GM19438 (cell line): ENCODE measurements around the gene DUSP10.
A peak's percentile ranks its signal among the peaks of the same experiment; 100 is the strongest.

Experiments used
- ATAC-seq: cut with Tn5 transposase; IDR thresholded peaks from one replicate; pipeline ENCODE4 v1.9.1; 2021; ENCODE audit warnings: low read depth; ENCODE audit not compliant: unreplicated experiment

Gene DUSP10

GRCh38 chr1:221735999-221736398 is 5.9 kb downstream of the DUSP10 start:
- no peak for ATAC-seq

GRCh38 chr1:221734187-221734586 is 7.7 kb downstream of the DUSP10 start:
- ATAC-seq, result no peak

GRCh38 chr1:221732052-221732451 is 9.8 kb downstream of the DUSP10 start:
- no peak for ATAC-seq

- ATAC-seq, result no peak
Measured at GRCh38 chr1:221729771-221730330, 12.0 kb downstream of the DUSP10 start.

- no peak for ATAC-seq
Measured at GRCh38 chr1:221728037-221728505, 13.8 kb downstream of the DUSP10 start.

GRCh38 chr1:221727146-221728036 is 14.5 kb downstream of the DUSP10 start:
- ATAC-seq, result no peak

- peak; percentile 48 for ATAC-seq
Measured at GRCh38 chr1:221725735-221726672, 15.9 kb downstream of the DUSP10 start.

GRCh38 chr1:221724931-221725605 is 16.8 kb downstream of the DUSP10 start:
- ATAC-seq, result no peak

GRCh38 chr1:221723848-221724236 is 18.0 kb downstream of the DUSP10 start:
- ATAC-seq, result no peak

- peak; percentile 30 for ATAC-seq
Measured at GRCh38 chr1:221723018-221723847, 18.7 kb downstream of the DUSP10 start.

GRCh38 chr1:221722254-221723017 is 19.5 kb downstream of the DUSP10 start:
- ATAC-seq, result no peak

GRCh38 chr1:221720545-221720944 is 21.3 kb downstream of the DUSP10 start:
- ATAC-seq, result no peak

- no peak for ATAC-seq
Measured at GRCh38 chr1:221719987-221720386, 21.9 kb downstream of the DUSP10 start.

GRCh38 chr1:221719278-221719597 is 22.7 kb downstream of the DUSP10 start:
- ATAC-seq, result no peak

GRCh38 chr1:221718381-221719277 is 23.3 kb downstream of the DUSP10 start:
- no peak for ATAC-seq

GRCh38 chr1:221717485-221717853 is 24.4 kb downstream of the DUSP10 start:
- no peak for ATAC-seq

- no peak for ATAC-seq
Measured at GRCh38 chr1:221716713-221717484, 25.0 kb downstream of the DUSP10 start.
